Liver (tissue), 9 donors: ENCODE data around the gene PAPPA. TPM values are rescaled to one million over a fixed set of nuclear protein-coding genes. Genes with fewer than 3 reads are reported as not detected.

Experiments
- DNase-seq: peaks from one replicate; pipeline ENCODE4 v3.0.0-alpha.2; 2017; ENCODE audit warnings: low spot score
- H3K27ac ChIP-seq, 2 donors: one replicate each; pipeline ENCODE4 v1.7.0; 2013; ENCODE audit warnings: inconsistent platforms in 2 of 2, low read length in 2 of 2, control low read depth in 1 of 2, low read depth in 1 of 2, mild to moderate bottlenecking in 1 of 2
- H3K27me3 ChIP-seq, 4 donors: one replicate each; pipeline versions ENCODE4 v1.6.1 to v1.7.0; 2013; ENCODE audit warnings: low read length in 3 of 4, inconsistent platforms in 1 of 4, mild to moderate bottlenecking in 1 of 4, moderate library complexity in 1 of 4; ENCODE audit not compliant: control insufficient read depth in 4 of 4, insufficient read depth in 4 of 4
- H3K36me3 ChIP-seq, 4 donors: one replicate each; pipeline versions ENCODE4 v1.6.1 to v1.7.0; 2013; ENCODE audit warnings: low read length in 3 of 4, mild to moderate bottlenecking in 3 of 4, low read depth in 1 of 4, moderate library complexity in 1 of 4; ENCODE audit not compliant: control insufficient read depth in 4 of 4, insufficient read depth in 3 of 4
- H3K4me1 ChIP-seq, 4 donors: one replicate each; pipeline versions ENCODE4 v1.6.1 to v1.7.0; 2013; ENCODE audit warnings: low read length in 3 of 4, mild to moderate bottlenecking in 3 of 4, moderate library complexity in 1 of 4; ENCODE audit not compliant: control insufficient read depth in 4 of 4, insufficient read depth in 4 of 4
- H3K4me3 ChIP-seq, 3 donors: one replicate each; pipeline versions ENCODE4 v1.6.1 to v1.7.0; 2013; ENCODE audit warnings: low read length in 3 of 3, control low read depth in 1 of 3, low read depth in 1 of 3, mild to moderate bottlenecking in 1 of 3
- H3K9ac ChIP-seq, 2 donors: one replicate each; pipeline ENCODE4 v1.7.0; 2013; ENCODE audit warnings: low read length in 2 of 2, mild to moderate bottlenecking in 2 of 2, moderate library complexity in 2 of 2, control low read depth in 1 of 2, low read depth in 1 of 2
- H3K9me3 ChIP-seq, 4 donors: one replicate each; pipeline versions ENCODE4 v1.6.1 to v1.7.0; 2013; ENCODE audit warnings: low read length in 3 of 4; ENCODE audit not compliant: control insufficient read depth in 4 of 4
- EGR1 ChIP-seq, 2 donors: IDR thresholded peaks; 2 replicates each; pipeline ENCODE4 v1.6.1; 2016 to 2018; ENCODE audit warnings: antibody characterized with exemption in 2 of 2, low read depth in 2 of 2
- FOXA1 ChIP-seq: IDR thresholded peaks from 2 replicates; pipeline ENCODE4 v1.6.1; 2016; ENCODE audit warnings: antibody characterized with exemption
- FOXA2 ChIP-seq: IDR thresholded peaks from 2 replicates; pipeline ENCODE4 v1.6.1; 2016; ENCODE audit warnings: antibody characterized with exemption
- GABPA ChIP-seq, 2 donors: IDR thresholded peaks in 1 of 2; conservative IDR thresholded peaks in 1 of 2; 2 replicates each; pipeline ENCODE4 v1.6.1; 2016; ENCODE audit warnings: antibody characterized with exemption in 2 of 2, mild to moderate bottlenecking in 1 of 2, moderate library complexity in 1 of 2
- HNF4A ChIP-seq, 2 donors: conservative IDR thresholded peaks; 2 replicates each; pipeline ENCODE4 v1.6.1; 2016; ENCODE audit warnings: antibody characterized with exemption in 2 of 2, mild to moderate bottlenecking in 2 of 2
- HNF4G ChIP-seq: IDR thresholded peaks from 2 replicates; pipeline ENCODE4 v1.6.1; 2016; ENCODE audit warnings: antibody characterized with exemption
- JUND ChIP-seq, 2 donors: IDR thresholded peaks; 2 replicates each; pipeline ENCODE4 v1.6.1; 2016; ENCODE audit warnings: antibody characterized with exemption in 2 of 2
- NR2F2 ChIP-seq: IDR thresholded peaks from 2 replicates; pipeline ENCODE4 v1.6.1; 2016; ENCODE audit warnings: antibody characterized with exemption
- RAD21 ChIP-seq, 2 donors: IDR thresholded peaks; 2 replicates each; pipeline ENCODE4 v1.6.1; 2016; ENCODE audit warnings: antibody characterized with exemption in 2 of 2, mild to moderate bottlenecking in 2 of 2
- SP1 ChIP-seq: IDR thresholded peaks from 2 replicates; pipeline ENCODE4 v1.6.1; 2018; ENCODE audit warnings: antibody characterized with exemption, mild to moderate bottlenecking
- TAF1 ChIP-seq: conservative IDR thresholded peaks from 2 replicates; pipeline ENCODE4 v1.6.1; 2016; ENCODE audit warnings: antibody characterized with exemption, mild to moderate bottlenecking
- WGBS: extraction: QIAGEN DNeasy Blood & Tissue Kit; methylation state at CpG from one replicate; pipeline ENCODE4 v1.1.7; 2013; 5-methylcytosine and 5-hydroxymethylcytosine counted together
- polyA plus RNA-seq, 2 donors: library from polyadenylated mRNA; stranded (reverse) in 1 of 2; unstranded in 1 of 2; fragments of 200-250 nt in 1 of 2; fragments of >200 nt in 1 of 2; fragmentation: Nextera tagmentation in 1 of 2; extraction: Ambion mirVana in 1 of 2; gene quantifications; one replicate each; pipeline versions ENCODE4 v1.2.1 to v1.2.3, GENCODE V29; 2013 to 2015
- total RNA-seq, 2 donors: library from RNA; depleted of rRNA; stranded (reverse); fragments of >200 nt; gene quantifications; one replicate each; pipeline ENCODE4 v1.2.3, GENCODE V29; 2014
- TF ChIP-seq, protein P1 (sequence below): IDR thresholded peaks from 2 replicates; pipeline ENCODE4 v1.6.1; 2016; ENCODE audit warnings: antibody characterized with exemption
- TF ChIP-seq, protein P2 (sequence below): IDR thresholded peaks from 2 replicates; pipeline ENCODE4 v1.6.1; 2016; ENCODE audit warnings: antibody characterized with exemption, mild to moderate bottlenecking
- TF ChIP-seq, protein P3 (sequence below): IDR thresholded peaks from 2 replicates; pipeline ENCODE4 v1.6.1; 2016; ENCODE audit warnings: antibody characterized with exemption
- TF ChIP-seq, protein P4 (sequence below): fragments of 150-350 bp; IDR thresholded peaks from 2 replicates; pipeline ENCODE4 v1.5.1; 2017; ENCODE audit warnings: improper control_type of control experiment, low read depth, low read length; ENCODE audit not compliant: missing input control
- TF ChIP-seq, protein P5 (sequence below): IDR thresholded peaks from 2 replicates; pipeline ENCODE4 v1.6.1; 2016; ENCODE audit warnings: antibody characterized with exemption
- donor health status: healthy.
- donor health status: healthy.
- donor health status: healthy.
- donor health status: healthy.
- donor health status: healthy.

Gene PAPPA
- total and polyA plus RNA-seq, 4 donors = 0.03 to 0.33 (median 0.20) TPM

DNA sequence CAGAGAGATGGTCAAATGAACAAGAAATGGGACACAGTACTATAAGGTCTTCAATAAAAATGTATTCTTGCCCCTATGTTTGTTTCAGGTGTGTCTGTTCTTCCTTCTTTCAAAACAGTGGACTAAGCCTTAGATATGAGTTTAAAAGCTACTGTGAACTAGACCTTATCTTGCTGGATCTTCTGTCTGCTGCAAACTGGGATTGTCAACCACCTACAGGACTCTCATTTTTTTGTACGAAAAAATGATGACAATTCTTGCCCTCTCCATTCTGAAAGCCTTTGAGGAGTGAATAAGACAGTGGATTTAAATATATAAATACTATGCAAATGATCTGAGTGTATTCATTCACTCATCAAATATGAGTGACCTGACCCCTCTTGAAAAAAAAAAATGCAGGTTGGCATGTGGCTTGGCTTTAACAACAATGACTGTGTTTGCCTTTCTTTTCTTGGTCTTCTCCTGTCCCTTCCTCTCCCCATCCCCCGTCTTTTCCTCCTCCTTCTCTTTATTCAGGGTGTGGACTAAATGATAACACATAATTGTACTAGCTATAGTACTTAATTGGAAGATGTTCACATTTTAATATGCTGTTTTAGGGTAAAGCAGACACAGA lies 298.0 kb downstream of the PAPPA start:
- H3K36me3 ChIP-seq = no peaks in the 10 kb centered on the region
- no peaks in the 10 kb centered on the region for H3K27me3 ChIP-seq
- no peak for DNase-seq
- peaks cover 0 to 6% (median 0%) of the 10 kb centered on the region in 4 donors for H3K4me1 ChIP-seq
- H3K4me3 ChIP-seq = no peak overlapping the region
- H3K9ac ChIP-seq = no peak overlapping the region
- no peak overlapping the region for H3K27ac ChIP-seq
- TF ChIP-seq TAF1 = no peak
- TF ChIP-seq, protein P1, sequence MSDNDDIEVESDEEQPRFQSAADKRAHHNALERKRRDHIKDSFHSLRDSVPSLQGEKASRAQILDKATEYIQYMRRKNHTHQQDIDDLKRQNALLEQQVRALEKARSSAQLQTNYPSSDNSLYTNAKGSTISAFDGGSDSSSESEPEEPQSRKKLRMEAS = no peak
- no peak for TF ChIP-seq HNF4A (conservative IDR thresholded peaks at IDR 0.05)
- no peak for TF ChIP-seq HNF4G
- no peak for TF ChIP-seq GABPA (IDR thresholded peaks at IDR 0.05 in 1 of 2, conservative IDR thresholded peaks at IDR 0.05 in 1 of 2)
- TF ChIP-seq FOXA2 = no peak
- TF ChIP-seq, protein P2, sequence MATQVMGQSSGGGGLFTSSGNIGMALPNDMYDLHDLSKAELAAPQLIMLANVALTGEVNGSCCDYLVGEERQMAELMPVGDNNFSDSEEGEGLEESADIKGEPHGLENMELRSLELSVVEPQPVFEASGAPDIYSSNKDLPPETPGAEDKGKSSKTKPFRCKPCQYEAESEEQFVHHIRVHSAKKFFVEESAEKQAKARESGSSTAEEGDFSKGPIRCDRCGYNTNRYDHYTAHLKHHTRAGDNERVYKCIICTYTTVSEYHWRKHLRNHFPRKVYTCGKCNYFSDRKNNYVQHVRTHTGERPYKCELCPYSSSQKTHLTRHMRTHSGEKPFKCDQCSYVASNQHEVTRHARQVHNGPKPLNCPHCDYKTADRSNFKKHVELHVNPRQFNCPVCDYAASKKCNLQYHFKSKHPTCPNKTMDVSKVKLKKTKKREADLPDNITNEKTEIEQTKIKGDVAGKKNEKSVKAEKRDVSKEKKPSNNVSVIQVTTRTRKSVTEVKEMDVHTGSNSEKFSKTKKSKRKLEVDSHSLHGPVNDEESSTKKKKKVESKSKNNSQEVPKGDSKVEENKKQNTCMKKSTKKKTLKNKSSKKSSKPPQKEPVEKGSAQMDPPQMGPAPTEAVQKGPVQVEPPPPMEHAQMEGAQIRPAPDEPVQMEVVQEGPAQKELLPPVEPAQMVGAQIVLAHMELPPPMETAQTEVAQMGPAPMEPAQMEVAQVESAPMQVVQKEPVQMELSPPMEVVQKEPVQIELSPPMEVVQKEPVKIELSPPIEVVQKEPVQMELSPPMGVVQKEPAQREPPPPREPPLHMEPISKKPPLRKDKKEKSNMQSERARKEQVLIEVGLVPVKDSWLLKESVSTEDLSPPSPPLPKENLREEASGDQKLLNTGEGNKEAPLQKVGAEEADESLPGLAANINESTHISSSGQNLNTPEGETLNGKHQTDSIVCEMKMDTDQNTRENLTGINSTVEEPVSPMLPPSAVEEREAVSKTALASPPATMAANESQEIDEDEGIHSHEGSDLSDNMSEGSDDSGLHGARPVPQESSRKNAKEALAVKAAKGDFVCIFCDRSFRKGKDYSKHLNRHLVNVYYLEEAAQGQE = no peak
- TF ChIP-seq, protein P3, sequence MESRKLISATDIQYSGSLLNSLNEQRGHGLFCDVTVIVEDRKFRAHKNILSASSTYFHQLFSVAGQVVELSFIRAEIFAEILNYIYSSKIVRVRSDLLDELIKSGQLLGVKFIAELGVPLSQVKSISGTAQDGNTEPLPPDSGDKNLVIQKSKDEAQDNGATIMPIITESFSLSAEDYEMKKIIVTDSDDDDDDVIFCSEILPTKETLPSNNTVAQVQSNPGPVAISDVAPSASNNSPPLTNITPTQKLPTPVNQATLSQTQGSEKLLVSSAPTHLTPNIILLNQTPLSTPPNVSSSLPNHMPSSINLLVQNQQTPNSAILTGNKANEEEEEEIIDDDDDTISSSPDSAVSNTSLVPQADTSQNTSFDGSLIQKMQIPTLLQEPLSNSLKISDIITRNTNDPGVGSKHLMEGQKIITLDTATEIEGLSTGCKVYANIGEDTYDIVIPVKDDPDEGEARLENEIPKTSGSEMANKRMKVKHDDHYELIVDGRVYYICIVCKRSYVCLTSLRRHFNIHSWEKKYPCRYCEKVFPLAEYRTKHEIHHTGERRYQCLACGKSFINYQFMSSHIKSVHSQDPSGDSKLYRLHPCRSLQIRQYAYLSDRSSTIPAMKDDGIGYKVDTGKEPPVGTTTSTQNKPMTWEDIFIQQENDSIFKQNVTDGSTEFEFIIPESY = no peak
- no peak for TF ChIP-seq RAD21 (IDR thresholded peaks at IDR 0.05)
- TF ChIP-seq EGR1 (IDR thresholded peaks at IDR 0.05; ENCODE audit: low read depth in 2 of 2) = no peak
- no peak for TF ChIP-seq NR2F2
- no peak for TF ChIP-seq JUND (IDR thresholded peaks at IDR 0.05)
- TF ChIP-seq, protein P4, sequence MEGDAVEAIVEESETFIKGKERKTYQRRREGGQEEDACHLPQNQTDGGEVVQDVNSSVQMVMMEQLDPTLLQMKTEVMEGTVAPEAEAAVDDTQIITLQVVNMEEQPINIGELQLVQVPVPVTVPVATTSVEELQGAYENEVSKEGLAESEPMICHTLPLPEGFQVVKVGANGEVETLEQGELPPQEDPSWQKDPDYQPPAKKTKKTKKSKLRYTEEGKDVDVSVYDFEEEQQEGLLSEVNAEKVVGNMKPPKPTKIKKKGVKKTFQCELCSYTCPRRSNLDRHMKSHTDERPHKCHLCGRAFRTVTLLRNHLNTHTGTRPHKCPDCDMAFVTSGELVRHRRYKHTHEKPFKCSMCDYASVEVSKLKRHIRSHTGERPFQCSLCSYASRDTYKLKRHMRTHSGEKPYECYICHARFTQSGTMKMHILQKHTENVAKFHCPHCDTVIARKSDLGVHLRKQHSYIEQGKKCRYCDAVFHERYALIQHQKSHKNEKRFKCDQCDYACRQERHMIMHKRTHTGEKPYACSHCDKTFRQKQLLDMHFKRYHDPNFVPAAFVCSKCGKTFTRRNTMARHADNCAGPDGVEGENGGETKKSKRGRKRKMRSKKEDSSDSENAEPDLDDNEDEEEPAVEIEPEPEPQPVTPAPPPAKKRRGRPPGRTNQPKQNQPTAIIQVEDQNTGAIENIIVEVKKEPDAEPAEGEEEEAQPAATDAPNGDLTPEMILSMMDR = no peak
- TF ChIP-seq SP1 = no peak
- no peak for TF ChIP-seq FOXA1
- TF ChIP-seq, protein P5, sequence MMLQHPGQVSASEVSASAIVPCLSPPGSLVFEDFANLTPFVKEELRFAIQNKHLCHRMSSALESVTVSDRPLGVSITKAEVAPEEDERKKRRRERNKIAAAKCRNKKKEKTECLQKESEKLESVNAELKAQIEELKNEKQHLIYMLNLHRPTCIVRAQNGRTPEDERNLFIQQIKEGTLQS = no peak
- no peaks in the 10 kb centered on the region for H3K9me3 ChIP-seq
- 84% methylated on average over 2 of the region's 2 CpGs for WGBS
